Measurements from ENCODE around the gene ADAMTS17.

DNA sequence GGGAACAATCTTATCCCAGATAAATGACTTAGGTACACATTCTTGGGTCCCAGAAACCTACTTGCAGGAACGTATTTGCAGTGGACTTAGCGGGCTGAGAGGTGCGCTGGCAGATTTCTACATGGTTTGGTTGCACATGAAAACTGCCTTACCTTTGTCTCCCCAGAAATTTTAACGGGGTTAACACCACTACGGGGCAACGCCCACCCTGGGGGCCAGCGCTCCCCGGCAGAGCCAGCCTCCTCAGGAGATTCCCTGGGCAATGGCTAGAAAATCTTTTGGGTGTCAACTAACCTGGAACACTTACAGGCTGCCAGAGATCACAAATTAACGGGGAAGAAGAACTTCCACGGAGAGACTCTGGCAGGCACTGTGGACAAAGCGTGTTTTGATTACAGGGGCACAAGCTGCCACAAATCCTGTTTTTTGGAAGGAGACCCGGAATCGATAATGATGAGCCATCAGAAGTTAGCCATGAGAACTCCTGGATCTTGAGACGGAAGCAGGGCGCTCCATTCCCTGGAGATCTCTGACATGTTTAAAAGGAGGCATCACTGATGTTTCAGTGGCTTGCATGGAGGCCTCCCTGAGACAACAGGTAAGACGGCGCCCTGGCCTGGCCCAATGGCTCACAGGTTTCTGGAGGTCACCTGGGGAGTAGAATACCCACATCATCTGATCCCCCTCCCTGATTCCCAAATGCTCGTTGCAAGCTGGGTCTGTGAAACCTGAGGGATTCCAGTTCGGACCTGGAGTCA lies 288.9 kb downstream of the ADAMTS17 start:
- TF ChIP-seq TAF1 (IDR thresholded peaks at IDR 0.05; ENCODE audit: borderline replicate concordance, low read depth, low read length) (no peak), POLR2A (IDR thresholded peaks at IDR 0.05; ENCODE audit: low read depth, low read length) (no peak)
